Uterus (tissue), 2 donors: ENCODE results near the gene RPS6KA2.

Experiments used
- POLR2A ChIP-seq, 2 donors: fragments of 450-650 bp; IDR thresholded peaks; one replicate each; pipeline ENCODE4 v1.6.1; 2016; ENCODE audit warnings: antibody characterized with exemption in 2 of 2, mild to moderate bottlenecking in 1 of 2, moderate library complexity in 1 of 2
- TF ChIP-seq, protein P1 (sequence below), 4 experiments: fragments of 200-600 bp in 2 of 4; fragments of 450-650 bp in 2 of 4; sonication (generic) in 2 of 4; IDR thresholded peaks; one replicate each; pipeline ENCODE4 v1.5.1; 2016 to 2019; ENCODE audit warnings: antibody characterized with exemption in 4 of 4, mild to moderate bottlenecking in 2 of 4, moderate library complexity in 1 of 4

DNA sequence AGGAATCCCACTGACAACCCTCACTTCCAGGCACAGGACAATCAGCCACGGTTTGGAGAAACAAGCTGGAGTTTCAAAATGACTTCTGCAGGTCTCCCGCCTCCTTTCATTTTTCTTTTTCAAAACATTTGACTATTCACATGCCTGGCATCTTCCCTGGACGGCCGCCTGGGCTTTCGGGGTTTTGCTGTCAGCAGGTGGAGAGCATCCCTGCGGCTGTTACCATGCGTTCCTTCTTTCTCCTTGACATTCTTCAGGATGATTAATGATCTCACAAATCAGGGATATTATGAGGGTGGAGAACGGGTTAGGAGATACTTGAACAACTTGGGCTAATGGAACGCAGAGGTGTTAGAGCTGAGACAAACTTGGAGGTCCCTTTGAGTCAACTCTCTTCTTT lies 101.5 kb downstream of the RPS6KA2 start:
- TF ChIP-seq, protein P1, sequence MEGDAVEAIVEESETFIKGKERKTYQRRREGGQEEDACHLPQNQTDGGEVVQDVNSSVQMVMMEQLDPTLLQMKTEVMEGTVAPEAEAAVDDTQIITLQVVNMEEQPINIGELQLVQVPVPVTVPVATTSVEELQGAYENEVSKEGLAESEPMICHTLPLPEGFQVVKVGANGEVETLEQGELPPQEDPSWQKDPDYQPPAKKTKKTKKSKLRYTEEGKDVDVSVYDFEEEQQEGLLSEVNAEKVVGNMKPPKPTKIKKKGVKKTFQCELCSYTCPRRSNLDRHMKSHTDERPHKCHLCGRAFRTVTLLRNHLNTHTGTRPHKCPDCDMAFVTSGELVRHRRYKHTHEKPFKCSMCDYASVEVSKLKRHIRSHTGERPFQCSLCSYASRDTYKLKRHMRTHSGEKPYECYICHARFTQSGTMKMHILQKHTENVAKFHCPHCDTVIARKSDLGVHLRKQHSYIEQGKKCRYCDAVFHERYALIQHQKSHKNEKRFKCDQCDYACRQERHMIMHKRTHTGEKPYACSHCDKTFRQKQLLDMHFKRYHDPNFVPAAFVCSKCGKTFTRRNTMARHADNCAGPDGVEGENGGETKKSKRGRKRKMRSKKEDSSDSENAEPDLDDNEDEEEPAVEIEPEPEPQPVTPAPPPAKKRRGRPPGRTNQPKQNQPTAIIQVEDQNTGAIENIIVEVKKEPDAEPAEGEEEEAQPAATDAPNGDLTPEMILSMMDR (IDR thresholded peaks at IDR 0.05), result no peak
- TF ChIP-seq POLR2A (IDR thresholded peaks at IDR 0.05), result no peak
